ENCODE measurements around the gene DDX11. TPM values are rescaled to one million over a fixed set of nuclear protein-coding genes. Genes with fewer than 3 reads are reported as not detected.
"Not testable (repeated sequence)": the region's sequence is repeated elsewhere in the genome, so short reads cannot be mapped to it uniquely, and the experiment has no call there.

Gene DDX11
- total RNA-seq, result 1 to 10 TPM; 1.1 to 5.3 TPM

- not testable (repeated sequence) for H3K9me3 ChIP-seq, H3K27me3 ChIP-seq, H3K4me1 ChIP-seq, H3K36me3 ChIP-seq
- peak; percentile 87 for DNase-seq (ENCODE audit: low spot score)
- Histone ChIP-seq H3K4me3 (peak within 1 kb of the TSS; percentile 58 to 60), H3K27ac (peak within 1 kb of the TSS; percentile 48 to 85)
These were observed at the start of gene DDX11 for GRCh38 chr12:31073527-31074332. TSS of gene DDX11 (plus strand) at chr12:31073860. CDS start at chr12:31078394, 4,534 bp downstream.

GRCh38 chr12:31026202-31026601, 47.5 kb upstream of the DDX11 start:
- Histone ChIP-seq H3K36me3 (no peaks in the 10 kb centered on the region), H3K9me3 (no peaks in the 10 kb centered on the region), H3K4me1 (peaks cover 0 to 20% of the 10 kb centered on the region in 2 donors), H3K27ac (no peak overlapping the region), H3K27me3 (no peaks in the 10 kb centered on the region), H3K4me3 (no peak overlapping the region)
- no peak for DNase-seq (ENCODE audit: low spot score)
- TF ChIP-seq CTCF (IDR thresholded peaks at IDR 0.05), result no peak

- not testable (repeated sequence) for H3K4me3 ChIP-seq; DNase-seq (ENCODE audit: low spot score); H3K27ac ChIP-seq; H3K9me3 ChIP-seq; H3K36me3 ChIP-seq; H3K27me3 ChIP-seq
- peaks cover 0 to 26% of the 10 kb centered on the region in 2 donors for H3K4me1 ChIP-seq
These were observed 46.7 kb upstream of the DDX11 start for GRCh38 chr12:31027006-31027405.

- no peak for DNase-seq (ENCODE audit: low spot score)
- Histone ChIP-seq H3K27ac (peak overlapping the region; percentile 50 to 74), H3K4me1 (peaks cover 0 to 44% of the 10 kb centered on the region in 2 donors), H3K36me3 (no peaks in the 10 kb centered on the region), H3K9me3 (no peaks in the 10 kb centered on the region), H3K4me3 (no peak overlapping the region), H3K27me3 (no peaks in the 10 kb centered on the region)
- TF ChIP-seq CTCF (IDR thresholded peaks at IDR 0.05), result no peak
These were observed 44.2 kb upstream of the DDX11 start for GRCh38 chr12:31029468-31029867.

GRCh38 chr12:31029916-31030562, 43.6 kb upstream of the DDX11 start:
- TF ChIP-seq CTCF (IDR thresholded peaks at IDR 0.05), result no peak
- Histone ChIP-seq H3K36me3 (no peaks in the 10 kb centered on the region), H3K9me3 (no peaks in the 10 kb centered on the region), H3K4me1 (peaks cover 0 to 44% of the 10 kb centered on the region in 2 donors), H3K27ac (peak overlapping the region; percentile 50 to 74), H3K4me3 (no peak overlapping the region), H3K27me3 (no peaks in the 10 kb centered on the region)
- DNase-seq (ENCODE audit: low spot score), result no peak

- Histone ChIP-seq H3K27me3 (no peaks in the 10 kb centered on the region), H3K27ac (peak overlapping the region; percentile 31 to 33), H3K4me1 (peaks cover 0 to 49% of the 10 kb centered on the region in 2 donors), H3K9me3 (no peaks in the 10 kb centered on the region), H3K36me3 (no peaks in the 10 kb centered on the region), H3K4me3 (no peak overlapping the region)
- DNase-seq (ENCODE audit: low spot score), result no peak
- no peak for TF ChIP-seq CTCF (IDR thresholded peaks at IDR 0.05)
These were observed 41.7 kb upstream of the DDX11 start for GRCh38 chr12:31031951-31032335.

Measured in right atrium auricular region (tissue), 2 donors.